Activated CD4-positive, alpha-beta T cell treated with anti-CD3 and anti-CD28 coated beads, Interleukin-2, amount 50 U/mL, for 4 hours (primary cell): ENCODE data around the gene MORN2.

Source experiments
- DNase-seq, 2 experiments: peaks; one replicate each; pipeline ENCODE4 v3.0.0-alpha.2; 2020

The MORN2 gene

DNA sequence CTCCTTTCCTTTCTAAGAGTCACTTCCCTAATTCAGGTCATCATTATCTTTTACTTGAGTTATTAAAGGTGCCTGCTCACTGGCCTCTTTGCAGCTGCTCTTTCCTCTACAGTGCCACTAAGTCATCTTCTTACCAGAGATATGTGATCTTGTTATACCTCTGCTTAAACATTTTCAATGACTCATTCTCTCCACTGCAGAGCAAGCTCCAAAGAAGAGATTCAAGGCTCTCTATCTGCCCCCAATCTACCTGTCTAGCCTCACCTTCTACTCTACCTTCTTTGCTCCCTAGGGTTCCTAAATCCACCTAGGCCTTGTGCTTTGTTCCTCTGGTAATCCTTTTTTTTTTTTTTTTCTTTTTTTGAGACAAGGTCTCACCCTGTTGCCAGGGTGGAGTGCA, 17.0 kb downstream of the MORN2 start:
- no peak for DNase-seq

DNA sequence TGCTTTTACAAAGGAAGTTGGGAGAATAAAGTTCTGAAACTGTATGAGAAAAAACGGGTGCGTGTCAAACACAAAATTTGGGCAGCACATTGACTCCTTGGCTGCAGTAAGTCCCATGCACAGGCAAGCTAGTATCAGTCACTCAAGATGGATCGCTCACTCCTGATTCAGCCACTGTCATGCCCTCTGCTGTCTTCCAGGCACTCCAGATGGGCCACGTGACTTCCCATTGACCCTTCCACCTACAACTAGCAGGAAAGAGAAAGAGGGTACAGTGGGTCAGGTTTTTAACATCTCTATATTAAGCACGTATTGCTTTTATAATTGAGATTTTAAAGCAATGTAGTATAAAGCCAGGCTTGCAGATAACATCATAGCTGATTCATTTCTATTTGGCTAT, 22.5 kb downstream of the MORN2 start:
- no peak for DNase-seq

DNA sequence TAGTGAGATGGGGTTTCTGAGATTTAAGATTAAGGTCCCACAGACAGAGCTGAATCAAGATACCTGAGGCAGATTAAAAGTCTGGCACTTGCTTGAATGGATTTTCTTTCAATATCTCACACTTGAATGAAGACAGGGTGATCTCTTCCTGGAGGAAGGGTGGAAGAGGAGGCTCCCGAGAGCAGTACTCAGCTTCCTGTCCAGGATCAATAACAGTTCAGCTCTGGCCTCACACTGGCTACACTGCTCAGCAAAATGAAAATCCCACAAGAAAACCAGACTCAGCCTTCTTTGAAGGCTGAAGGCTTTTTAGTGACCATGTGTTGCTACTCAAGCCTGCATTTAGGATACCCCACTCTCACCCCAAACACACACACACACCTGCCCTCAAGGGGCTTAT, 24.9 kb downstream of the MORN2 start:
- no peak for DNase-seq

DNA sequence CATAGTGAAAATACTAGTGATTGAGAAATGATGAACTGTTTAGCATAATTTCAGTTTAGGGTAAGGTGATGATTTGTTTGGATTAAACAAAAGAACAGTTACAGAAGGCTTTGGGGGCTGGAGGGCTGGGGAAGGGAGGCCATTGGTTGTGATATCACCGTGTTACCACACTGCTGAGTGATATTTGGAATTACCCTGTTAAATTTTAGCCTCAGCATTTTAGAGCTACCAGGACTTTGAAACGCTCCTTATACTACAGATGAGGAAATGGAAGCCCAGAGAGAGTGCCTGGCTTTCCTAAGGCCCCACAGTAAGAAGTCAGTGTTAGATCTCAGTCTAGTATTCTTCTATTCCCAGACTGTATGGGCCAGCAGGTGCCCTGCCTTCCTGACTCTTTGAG, 29.5 kb downstream of the MORN2 start:
- DNase-seq = no peak

DNA sequence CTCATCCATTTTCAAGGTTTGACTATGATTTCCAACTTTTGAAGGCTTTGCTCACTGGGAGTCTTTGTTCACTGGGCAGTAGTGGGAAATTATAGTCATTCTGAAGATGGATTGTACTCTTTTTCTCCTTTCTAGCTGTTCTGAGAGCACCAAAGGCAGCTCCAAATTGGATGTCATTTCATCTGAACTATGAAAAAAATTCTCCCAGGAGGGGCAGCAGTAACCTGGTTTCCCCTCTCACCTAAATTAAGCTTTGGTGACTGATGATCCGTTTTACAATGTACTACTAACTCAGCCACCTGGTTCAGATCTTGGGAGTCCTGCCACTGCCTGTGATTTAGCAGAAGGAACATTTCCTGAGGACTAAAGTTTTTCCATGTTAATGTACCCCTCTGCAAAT, 31.5 kb downstream of the MORN2 start:
- no peak for DNase-seq

DNA sequence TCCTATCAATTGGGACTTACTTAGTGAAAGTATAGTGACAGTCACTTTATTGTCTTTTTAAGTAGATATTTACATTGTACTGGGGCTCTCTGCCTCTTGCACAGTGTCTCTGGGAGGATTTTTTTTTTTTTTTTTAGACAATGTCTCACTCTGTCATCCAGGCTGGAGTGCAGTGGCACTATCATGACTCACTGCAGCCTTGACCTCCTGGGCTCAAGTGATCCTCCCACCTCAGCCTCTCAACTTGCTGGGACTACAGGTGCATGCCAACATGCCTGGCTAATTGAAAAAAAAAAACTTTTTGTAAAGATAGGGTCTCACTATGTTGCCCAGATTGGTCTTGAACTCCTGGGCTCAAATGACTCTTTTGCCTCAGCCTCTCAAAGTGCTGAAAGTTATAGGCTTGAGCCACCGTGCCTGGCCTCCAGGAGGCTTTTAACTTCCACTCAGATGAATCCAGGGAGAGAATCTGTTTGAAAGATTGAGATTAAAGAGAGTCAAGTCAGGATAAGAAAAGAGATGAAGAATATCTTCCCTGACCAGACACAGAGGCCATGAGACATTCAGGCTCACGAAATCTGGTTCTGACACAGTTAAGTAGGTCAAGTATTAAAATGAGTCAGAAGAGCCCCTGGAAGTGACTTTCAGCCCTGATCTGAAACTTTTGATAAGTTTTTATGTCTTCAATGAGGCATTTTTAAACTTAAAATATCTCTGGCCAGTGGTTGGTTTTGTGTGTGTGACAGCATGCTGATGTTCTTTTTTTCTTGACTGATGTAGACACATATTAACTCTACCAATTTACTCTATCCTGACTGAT, 32.2 kb downstream of the MORN2 start:
- DNase-seq = no peak

DNA sequence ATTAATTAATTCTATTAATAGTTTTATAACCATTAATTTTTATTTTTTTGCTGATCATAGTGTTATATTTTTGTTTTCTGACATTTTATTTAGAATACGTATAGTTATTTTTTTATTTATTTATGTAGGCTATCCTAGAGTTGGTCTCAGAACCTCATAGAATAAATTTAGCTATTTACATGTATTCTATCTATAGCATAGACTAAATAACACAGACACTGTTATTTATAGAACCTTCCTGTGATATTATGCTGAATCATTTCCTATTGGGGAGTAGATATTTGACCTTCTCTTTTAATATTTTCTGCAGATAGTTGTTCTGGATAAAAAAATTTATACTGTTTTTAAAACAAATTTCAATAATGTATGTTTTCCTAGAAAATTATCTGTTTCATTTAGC, 34.1 kb downstream of the MORN2 start:
- no peak for DNase-seq

DNA sequence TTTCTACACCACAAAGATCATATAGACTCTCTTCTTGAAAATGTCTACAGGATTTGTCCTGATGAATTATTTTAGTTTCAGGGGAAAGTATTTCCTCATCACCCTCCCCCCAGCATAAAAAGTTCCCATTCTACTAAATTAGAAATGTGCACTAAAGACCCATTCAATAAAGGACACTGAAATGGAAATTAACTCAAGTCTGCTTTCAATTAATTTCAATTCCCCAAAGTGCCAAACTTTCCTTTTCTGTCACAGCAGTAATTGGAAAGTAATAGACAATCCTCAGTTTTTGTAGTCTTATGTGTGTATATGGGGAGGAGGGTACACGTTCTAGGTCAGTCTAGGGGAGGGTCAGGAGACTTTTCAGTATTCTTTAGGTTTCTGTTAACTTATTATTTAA, 35.4 kb downstream of the MORN2 start:
- no peak for DNase-seq

DNA sequence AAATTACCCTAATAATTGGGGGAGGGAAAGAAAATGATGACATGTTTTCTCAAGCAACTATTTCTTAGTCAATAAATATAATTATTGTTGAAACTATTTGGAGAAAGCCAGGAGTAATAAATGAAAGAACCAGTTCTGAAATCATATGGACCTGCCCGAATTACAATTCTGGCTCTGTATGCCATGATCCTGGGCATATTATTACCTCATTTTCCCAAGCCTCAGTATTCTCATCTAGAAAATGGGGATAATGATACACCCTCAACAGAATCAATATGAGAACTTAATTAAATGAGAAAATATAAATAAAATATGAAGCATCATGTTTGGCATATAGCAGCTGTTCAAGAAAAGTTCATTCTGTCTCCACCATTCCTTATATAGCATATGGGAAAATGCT, 36.8 kb downstream of the MORN2 start:
- DNase-seq = no peak

DNA sequence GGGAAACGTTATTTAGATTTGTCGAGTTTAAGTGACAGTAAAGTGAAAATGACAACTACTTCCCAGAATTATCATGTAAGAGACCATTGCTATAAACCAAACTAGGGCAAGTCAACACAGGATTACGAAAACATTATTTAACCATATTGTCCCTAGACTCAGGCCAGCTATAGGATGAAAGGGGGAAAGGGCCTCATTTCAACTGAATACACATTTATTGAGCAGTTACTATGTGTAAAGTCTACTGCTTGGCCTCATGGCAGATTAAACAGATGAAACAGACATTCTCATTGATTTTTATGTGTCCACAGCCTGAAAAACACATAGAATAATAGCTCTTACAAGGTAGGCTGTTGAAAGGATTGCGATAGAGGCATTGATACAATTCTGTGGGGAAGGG, 46.6 kb downstream of the MORN2 start:
- no peak for DNase-seq

DNA sequence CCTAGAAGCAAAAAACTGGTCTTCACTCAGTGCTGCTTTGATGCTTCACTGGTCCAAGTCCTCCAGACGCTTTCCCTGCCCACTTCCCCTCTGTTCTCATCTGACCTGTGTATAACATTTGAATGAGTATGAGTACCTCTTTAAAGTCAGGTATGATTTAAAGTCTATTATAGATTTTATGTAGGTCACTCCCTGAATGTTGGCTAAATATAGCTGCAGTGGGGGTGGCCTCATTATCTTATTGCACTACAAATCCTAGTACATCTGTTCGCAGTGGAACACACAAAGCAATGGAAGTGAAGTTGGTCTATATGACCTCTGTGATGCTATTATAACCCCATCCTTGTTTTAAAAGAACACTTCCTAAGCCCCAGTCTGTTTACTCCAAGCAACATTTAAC, 47.1 kb downstream of the MORN2 start:
- DNase-seq = no peak

DNA sequence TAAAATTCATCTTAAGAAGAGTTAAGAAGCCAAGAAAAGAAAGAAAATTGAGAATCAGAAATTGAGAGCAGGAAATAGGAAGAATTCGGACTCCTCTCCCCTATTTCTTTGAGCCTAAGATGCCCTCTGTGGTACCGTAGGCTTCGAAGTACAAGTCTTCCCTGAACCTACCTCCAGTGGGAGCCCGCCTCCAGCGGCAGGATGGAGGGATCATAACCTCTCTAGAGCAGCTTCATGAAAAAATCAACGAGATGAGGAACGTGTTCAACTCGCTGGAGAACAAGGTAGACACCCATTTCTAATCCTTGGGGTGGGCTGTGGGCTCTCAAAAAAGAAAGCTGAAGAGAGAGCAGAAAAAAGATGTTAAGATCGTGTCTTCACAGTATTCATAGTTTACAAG, 50.2 kb downstream of the MORN2 start:
- DNase-seq = no peak

DNA sequence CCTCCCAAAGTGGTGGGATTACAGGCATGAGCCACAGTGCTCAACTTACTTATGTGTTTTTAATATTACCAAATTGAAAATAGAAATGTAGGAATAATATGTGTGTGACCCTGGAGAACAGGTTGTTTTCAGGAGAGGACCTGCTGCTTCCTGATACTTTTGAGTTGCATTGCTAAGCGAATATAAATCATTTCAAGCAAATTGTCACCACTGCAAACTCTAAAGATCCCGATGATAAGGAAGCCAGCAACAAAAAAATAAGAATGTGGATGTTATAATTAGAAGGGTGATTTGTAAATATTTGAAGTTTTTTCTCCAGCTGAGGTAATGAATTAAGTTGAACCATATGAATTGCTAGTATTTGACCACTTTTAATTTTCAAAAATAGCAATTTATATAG, 54.8 kb downstream of the MORN2 start:
- DNase-seq = no peak
